Measurements from ENCODE around the gene ENPP6.
A peak's percentile ranks its signal among the peaks of the same experiment; 100 is the strongest.
"Not testable (repeated sequence)": the region's sequence is repeated elsewhere in the genome, so short reads cannot be mapped to it uniquely, and the experiment has no call there.

The ENPP6 gene

DNA sequence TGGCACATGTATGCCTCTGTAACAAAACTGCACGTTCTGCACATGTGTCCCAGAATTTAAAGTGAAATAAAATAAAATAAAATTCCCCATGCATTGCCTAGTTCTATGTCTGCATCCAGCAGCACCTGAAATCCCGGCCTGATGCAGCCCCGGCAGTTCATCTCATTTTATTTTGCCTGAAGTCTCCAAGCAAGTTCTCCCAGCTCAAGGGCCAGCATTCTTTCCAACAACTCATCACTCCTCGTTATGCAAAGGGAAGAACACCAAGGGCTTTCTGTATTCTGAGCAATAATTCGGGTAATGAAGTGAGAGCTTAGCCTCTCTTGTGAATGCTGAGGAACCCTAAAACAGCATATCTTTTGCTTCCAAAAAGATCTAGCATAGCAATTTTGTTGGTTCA is 2.7 kb downstream of the ENPP6 start:
- Mint-ChIP-seq H3K4me1 (peaks cover 18% of the 10 kb centered on the region), H3K36me3 (ENCODE audit: low read depth) (no peaks in the 10 kb centered on the region), H3K27ac (no peak overlapping the region), H3K9me3 (peaks cover 22% of the 10 kb centered on the region), H3K27me3 (ENCODE audit: low read depth, poor library complexity) (peaks cover 13% of the 10 kb centered on the region), H3K4me3 (no peak overlapping the region)
- TF ChIP-seq, protein P1, sequence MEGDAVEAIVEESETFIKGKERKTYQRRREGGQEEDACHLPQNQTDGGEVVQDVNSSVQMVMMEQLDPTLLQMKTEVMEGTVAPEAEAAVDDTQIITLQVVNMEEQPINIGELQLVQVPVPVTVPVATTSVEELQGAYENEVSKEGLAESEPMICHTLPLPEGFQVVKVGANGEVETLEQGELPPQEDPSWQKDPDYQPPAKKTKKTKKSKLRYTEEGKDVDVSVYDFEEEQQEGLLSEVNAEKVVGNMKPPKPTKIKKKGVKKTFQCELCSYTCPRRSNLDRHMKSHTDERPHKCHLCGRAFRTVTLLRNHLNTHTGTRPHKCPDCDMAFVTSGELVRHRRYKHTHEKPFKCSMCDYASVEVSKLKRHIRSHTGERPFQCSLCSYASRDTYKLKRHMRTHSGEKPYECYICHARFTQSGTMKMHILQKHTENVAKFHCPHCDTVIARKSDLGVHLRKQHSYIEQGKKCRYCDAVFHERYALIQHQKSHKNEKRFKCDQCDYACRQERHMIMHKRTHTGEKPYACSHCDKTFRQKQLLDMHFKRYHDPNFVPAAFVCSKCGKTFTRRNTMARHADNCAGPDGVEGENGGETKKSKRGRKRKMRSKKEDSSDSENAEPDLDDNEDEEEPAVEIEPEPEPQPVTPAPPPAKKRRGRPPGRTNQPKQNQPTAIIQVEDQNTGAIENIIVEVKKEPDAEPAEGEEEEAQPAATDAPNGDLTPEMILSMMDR (IDR thresholded peaks at IDR 0.05), result no peak
- DNase-seq, result no peak

DNA sequence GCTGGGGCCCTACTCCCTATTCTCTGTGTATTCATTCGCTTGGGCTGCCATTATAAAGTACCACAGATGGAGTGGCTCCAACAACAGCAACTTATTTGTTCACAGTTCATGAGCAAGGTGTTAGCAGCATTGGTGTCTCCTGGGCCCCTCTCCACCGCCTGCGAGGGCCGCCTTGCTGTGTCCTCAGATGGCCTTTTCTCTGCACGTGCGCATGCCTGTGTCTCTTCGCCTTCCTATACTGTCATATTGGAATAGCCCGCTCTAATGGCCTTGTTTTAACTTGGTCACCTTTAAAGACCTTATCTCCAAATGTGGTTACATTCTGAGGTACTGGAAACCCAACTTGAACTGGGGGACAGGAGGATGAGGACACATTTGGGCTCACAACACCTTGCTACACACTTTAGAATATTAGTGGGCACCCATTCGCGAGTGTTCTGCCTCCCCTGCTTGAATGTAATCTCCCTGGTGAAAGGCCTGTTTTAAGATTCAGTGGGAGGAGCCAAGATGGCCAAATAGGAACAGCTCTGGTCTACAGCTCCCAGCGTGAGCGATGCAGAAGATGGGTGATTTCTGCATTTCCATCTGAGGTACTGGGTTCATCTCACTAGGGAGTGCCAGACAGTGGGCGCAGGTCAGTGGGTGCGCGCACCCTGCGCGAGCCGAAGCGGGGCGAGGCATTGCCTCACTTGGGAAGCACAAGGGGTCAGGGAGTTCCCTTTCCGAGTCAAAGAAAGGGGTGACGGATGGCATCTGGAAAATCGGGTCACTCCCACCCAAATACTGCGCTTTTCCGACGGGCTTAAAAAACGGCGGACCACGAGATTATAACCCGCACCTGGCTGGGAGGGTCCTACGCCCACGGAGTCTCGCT is 9.7 kb downstream of the ENPP6 start:
- H3K27ac Mint-ChIP-seq; DNase-seq; H3K4me3 Mint-ChIP-seq; H3K27me3 Mint-ChIP-seq (ENCODE audit: low read depth, poor library complexity): not testable (repeated sequence)
- Mint-ChIP-seq H3K9me3 (peaks cover 43% of the 10 kb centered on the region), H3K4me1 (peaks cover 19% of the 10 kb centered on the region), H3K36me3 (ENCODE audit: low read depth) (peaks cover 13% of the 10 kb centered on the region)

DNA sequence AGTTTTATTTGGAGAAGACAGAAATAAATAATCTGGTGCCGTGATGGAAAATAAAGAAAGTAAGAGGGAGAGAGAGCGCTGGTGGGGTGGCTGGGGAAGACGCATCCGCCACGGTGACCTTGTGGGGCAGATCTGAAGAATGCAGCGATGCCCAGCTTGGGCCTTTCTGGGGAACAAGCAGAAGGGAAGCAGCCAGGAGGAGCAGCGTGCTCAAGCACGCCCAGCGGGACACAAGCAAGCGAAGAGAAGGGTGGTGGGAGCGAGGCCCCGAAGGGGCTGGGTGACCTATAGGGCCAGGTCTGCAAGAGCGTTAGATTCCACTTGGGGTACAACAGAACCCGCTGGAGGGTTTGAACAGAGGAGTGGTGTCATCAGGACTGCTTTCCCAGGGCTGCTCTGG is 12.4 kb downstream of the ENPP6 start:
- no peak overlapping the region for H3K27ac Mint-ChIP-seq
- H3K27me3 Mint-ChIP-seq (ENCODE audit: low read depth, poor library complexity), result peaks cover 8% of the 10 kb centered on the region
- no peak for DNase-seq
- H3K36me3 Mint-ChIP-seq (ENCODE audit: low read depth), result peaks cover 13% of the 10 kb centered on the region
- TF ChIP-seq, protein P1 (IDR thresholded peaks at IDR 0.05), result no peak
- peaks cover 33% of the 10 kb centered on the region for H3K9me3 Mint-ChIP-seq
- H3K4me1 Mint-ChIP-seq, result peaks cover 40% of the 10 kb centered on the region
- no peak overlapping the region for H3K4me3 Mint-ChIP-seq

DNA sequence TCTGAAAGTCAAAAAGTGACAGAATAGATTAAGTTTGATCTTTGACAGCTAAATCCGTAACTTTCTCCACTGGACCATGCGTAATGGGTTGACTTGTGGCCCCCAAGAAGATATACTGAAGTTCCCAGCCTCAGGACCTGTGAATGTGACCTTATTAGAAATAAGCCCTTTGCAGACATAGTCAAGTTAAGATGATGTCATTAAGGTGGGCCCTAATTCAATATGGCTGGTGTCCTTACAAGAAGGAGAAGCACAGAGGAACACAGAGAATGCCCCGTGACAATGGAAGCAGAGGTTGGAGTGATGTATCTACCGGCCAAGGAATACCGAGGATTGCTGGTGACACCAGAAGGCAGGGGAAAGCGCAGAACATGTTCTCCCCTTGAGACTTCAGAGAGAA is 14.4 kb downstream of the ENPP6 start:
- TF ChIP-seq, protein P1 (IDR thresholded peaks at IDR 0.05), result no peak
- Mint-ChIP-seq H3K9me3 (peaks cover 30% of the 10 kb centered on the region), H3K27ac (no peak overlapping the region), H3K4me3 (no peak overlapping the region), H3K36me3 (ENCODE audit: low read depth) (peaks cover 13% of the 10 kb centered on the region), H3K27me3 (ENCODE audit: low read depth, poor library complexity) (peaks cover 8% of the 10 kb centered on the region), H3K4me1 (peaks cover 39% of the 10 kb centered on the region)
- no peak for DNase-seq

DNA sequence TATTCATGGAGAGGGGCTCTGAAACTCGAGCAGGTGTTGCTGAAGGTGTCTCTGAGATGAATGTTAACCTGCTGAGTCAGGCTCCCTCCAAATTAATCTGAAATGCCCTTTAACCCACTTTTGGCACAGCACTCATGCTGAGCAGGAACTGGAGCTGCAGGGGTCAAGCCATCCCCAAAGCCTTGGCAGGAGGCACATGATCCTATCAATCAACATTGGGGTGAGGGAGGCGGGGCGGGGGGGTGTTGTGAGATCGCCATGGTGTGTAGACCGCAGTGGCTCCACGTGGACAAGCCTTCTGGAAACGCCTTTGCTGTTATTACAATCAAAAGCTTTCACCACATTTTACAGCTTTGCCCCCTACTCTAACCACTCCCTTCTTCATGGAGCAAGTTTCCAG is 16.5 kb downstream of the ENPP6 start:
- Mint-ChIP-seq H3K4me1 (peaks cover 43% of the 10 kb centered on the region), H3K27ac (no peak overlapping the region), H3K9me3 (peaks cover 10% of the 10 kb centered on the region), H3K27me3 (ENCODE audit: low read depth, poor library complexity) (peaks cover 3% of the 10 kb centered on the region), H3K4me3 (no peak overlapping the region), H3K36me3 (ENCODE audit: low read depth) (no peaks in the 10 kb centered on the region)
- TF ChIP-seq, protein P1 (IDR thresholded peaks at IDR 0.05), result no peak
- DNase-seq, result no peak

DNA sequence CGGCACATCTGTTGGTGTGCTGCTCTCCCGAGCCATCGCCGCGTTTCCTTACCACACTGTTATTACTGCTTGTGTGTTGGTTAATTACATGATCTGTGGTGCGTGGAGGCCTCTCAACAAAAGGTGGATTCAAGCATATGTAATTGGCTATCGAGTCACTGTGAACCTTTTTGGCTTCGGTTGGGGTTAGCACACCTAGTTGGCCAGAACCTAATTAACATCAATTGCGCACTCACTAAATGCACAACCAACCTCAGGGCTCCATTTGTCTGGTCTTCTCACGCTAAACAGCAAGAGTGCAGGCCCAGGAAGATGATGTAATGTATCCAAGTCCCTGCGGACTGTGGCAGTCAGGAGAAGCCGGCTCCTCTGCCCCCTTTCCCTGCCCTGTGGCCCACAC is 17.4 kb downstream of the ENPP6 start:
- Mint-ChIP-seq H3K27me3 (ENCODE audit: low read depth, poor library complexity) (peaks cover 3% of the 10 kb centered on the region), H3K36me3 (ENCODE audit: low read depth) (no peaks in the 10 kb centered on the region), H3K27ac (peak overlapping the region; percentile 52), H3K4me1 (peaks cover 36% of the 10 kb centered on the region), H3K9me3 (peaks cover 3% of the 10 kb centered on the region), H3K4me3 (no peak overlapping the region)
- TF ChIP-seq, protein P1 (IDR thresholded peaks at IDR 0.05), result no peak
- no peak for DNase-seq
